H9 (cell line): ENCODE results near the gene SYCP2L. TPM values are rescaled to one million over a fixed set of nuclear protein-coding genes. Genes with fewer than 3 reads are reported as not detected.

Experiments used
- DNase-seq: peaks from one replicate; pipeline ENCODE4 v3.0.0-alpha.2; 2017
- H2AFZ ChIP-seq: one replicate; pipeline ENCODE4 v1.6.1; 2013; ENCODE audit warnings: mild to moderate bottlenecking, low read length, control low read depth, moderate library complexity
- H2AK5ac ChIP-seq: 2 replicates; pipeline ENCODE4 v1.6.1; 2013; ENCODE audit warnings: low read length, control low read depth, mixed read lengths; ENCODE audit not compliant: insufficient read length
- H2BK120ac ChIP-seq: one replicate; pipeline ENCODE4 v1.6.1; 2013; ENCODE audit warnings: low read depth, mild to moderate bottlenecking, low read length, control low read depth, inconsistent platforms; ENCODE audit not compliant: poor library complexity, severe bottlenecking
- H2BK12ac ChIP-seq: 2 replicates; pipeline ENCODE4 v1.6.1; 2013; ENCODE audit warnings: low read length, control low read depth, mixed read lengths, low read depth; ENCODE audit not compliant: insufficient read length
- H2BK15ac ChIP-seq: 2 replicates; pipeline ENCODE4 v1.6.1; 2013; ENCODE audit warnings: low read depth, low read length, control low read depth
- H2BK20ac ChIP-seq: one replicate; pipeline ENCODE4 v1.6.1; 2013; ENCODE audit warnings: low read depth, mild to moderate bottlenecking, low read length, control low read depth, inconsistent platforms; ENCODE audit not compliant: poor library complexity, severe bottlenecking
- H2BK5ac ChIP-seq: 2 replicates; pipeline ENCODE4 v1.6.1; 2013; ENCODE audit warnings: low read length, control low read depth, mixed read lengths; ENCODE audit not compliant: insufficient read length
- H3K14ac ChIP-seq: 2 replicates; pipeline ENCODE4 v1.6.1; 2013; ENCODE audit warnings: low read length, control low read depth; ENCODE audit not compliant: insufficient read depth
- H3K18ac ChIP-seq: 2 replicates; pipeline ENCODE4 v1.6.1; 2013; ENCODE audit warnings: low read depth, mild to moderate bottlenecking, mixed read lengths, low read length, control low read depth; ENCODE audit not compliant: insufficient read length
- H3K23ac ChIP-seq: 2 replicates; pipeline ENCODE4 v1.6.1; 2013; ENCODE audit warnings: low read length, control low read depth, mixed read lengths, low read depth; ENCODE audit not compliant: insufficient read length
- H3K23me2 ChIP-seq: 2 replicates; pipeline ENCODE4 v1.6.1; 2013; ENCODE audit warnings: low read depth, mild to moderate bottlenecking, mixed read lengths, low read length, control low read depth; ENCODE audit not compliant: insufficient read length, poor library complexity, severe bottlenecking
- H3K27ac ChIP-seq: 2 replicates; pipeline ENCODE4 v1.5.1; 2013; ENCODE audit warnings: low read length, control low read depth, mixed read lengths, low read depth; ENCODE audit not compliant: insufficient read length
- H3K27me3 ChIP-seq: 2 replicates; pipeline ENCODE4 v1.6.1; 2013; ENCODE audit warnings: low read length, control low read depth, inconsistent platforms; ENCODE audit not compliant: insufficient read depth
- H3K4ac ChIP-seq: 2 replicates; pipeline ENCODE4 v1.6.1; 2013; ENCODE audit warnings: low read depth, mild to moderate bottlenecking, control low read depth, inconsistent platforms, low read length, moderate library complexity
- H3K4me1 ChIP-seq: 2 replicates; pipeline ENCODE4 v1.6.1; 2013; ENCODE audit warnings: low read length, control low read depth, inconsistent platforms; ENCODE audit not compliant: insufficient read depth
- H3K4me2 ChIP-seq: 2 replicates; pipeline ENCODE4 v1.6.1; 2013; ENCODE audit warnings: low read length, control low read depth, mixed read lengths; ENCODE audit not compliant: insufficient read length, insufficient read depth
- H3K56ac ChIP-seq: 2 replicates; pipeline ENCODE4 v1.6.1; 2013; ENCODE audit warnings: low read depth, mild to moderate bottlenecking, mixed read lengths, low read length, control low read depth; ENCODE audit not compliant: insufficient read length
- H3K79me1 ChIP-seq: 2 replicates; pipeline ENCODE4 v1.6.1; 2013; ENCODE audit warnings: low read depth, mild to moderate bottlenecking, moderate library complexity, low read length, control low read depth, inconsistent platforms; ENCODE audit not compliant: insufficient read depth, poor library complexity, severe bottlenecking
- H3K79me2 ChIP-seq: 2 replicates; pipeline ENCODE4 v1.6.1; 2013; ENCODE audit warnings: low read length, control low read depth, inconsistent platforms; ENCODE audit not compliant: insufficient read depth
- H3K9ac ChIP-seq: 2 replicates; pipeline ENCODE4 v1.6.1; 2013; ENCODE audit warnings: low read length, control low read depth, mixed read lengths; ENCODE audit not compliant: insufficient read length; ENCODE audit errors: extremely low read depth
- H3K9me3 ChIP-seq: one replicate; pipeline ENCODE4 v1.6.1; 2013; ENCODE audit warnings: low read depth, low read length, inconsistent platforms; ENCODE audit not compliant: control insufficient read depth
- H3T11ph ChIP-seq: one replicate; pipeline ENCODE4 v1.6.1; 2013; ENCODE audit warnings: mild to moderate bottlenecking, low read length, control low read depth, inconsistent platforms
- H4K20me1 ChIP-seq: one replicate; pipeline ENCODE4 v1.6.1; 2013; ENCODE audit not compliant: control insufficient read depth, insufficient read length, insufficient read depth
- H4K5ac ChIP-seq: 2 replicates; pipeline ENCODE4 v1.6.1; 2013; ENCODE audit warnings: low read depth, mild to moderate bottlenecking, mixed read lengths, low read length, control low read depth; ENCODE audit not compliant: insufficient read length
- H4K8ac ChIP-seq: replicated peaks from 2 replicates; pipeline ENCODE4 v1.6.1; 2013; ENCODE audit warnings: low read length, control low read depth, mixed read lengths, low read depth; ENCODE audit not compliant: insufficient read length
- H4K91ac ChIP-seq: 2 replicates; pipeline ENCODE4 v1.6.1; 2013; ENCODE audit warnings: low read depth, mild to moderate bottlenecking, moderate library complexity, mixed read lengths, low read length, control low read depth; ENCODE audit not compliant: insufficient read length
- H3K27ac Mint-ChIP-seq, 3 experiments: 2 replicates in 2 of 3; 3 replicates in 1 of 3; pipeline ENCODE4 v1.8.0; 2020 to 2021; ENCODE audit warnings: mixed read lengths in 3 of 3, mild to moderate bottlenecking in 1 of 3, moderate library complexity in 1 of 3
- H3K27me3 Mint-ChIP-seq: 2 replicates; pipeline ENCODE4 v1.8.0; 2021; ENCODE audit warnings: low read depth, mild to moderate bottlenecking, moderate library complexity, mixed read lengths
- H3K36me3 Mint-ChIP-seq, 3 experiments: 2 replicates in 2 of 3; 3 replicates in 1 of 3; pipeline ENCODE4 v1.8.0; 2020 to 2021; ENCODE audit warnings: low read depth in 3 of 3, mixed read lengths in 3 of 3; ENCODE audit not compliant: insufficient read depth in 1 of 3
- H3K4me1 Mint-ChIP-seq, 2 experiments: 2 replicates each; pipeline ENCODE4 v1.8.0; 2020; ENCODE audit warnings: mixed read lengths in 2 of 2
- H3K4me3 Mint-ChIP-seq, 2 experiments: 2 replicates in 1 of 2; 3 replicates in 1 of 2; pipeline ENCODE4 v1.8.0; 2020 to 2021; ENCODE audit warnings: mild to moderate bottlenecking in 2 of 2, mixed read lengths in 2 of 2, moderate library complexity in 1 of 2
- H3K9me3 Mint-ChIP-seq, 2 experiments: 2 replicates in 1 of 2; 3 replicates in 1 of 2; pipeline ENCODE4 v1.8.0; 2020; ENCODE audit warnings: mild to moderate bottlenecking in 2 of 2, mixed read lengths in 2 of 2, moderate library complexity in 1 of 2
- WGBS: extraction: QIAGEN DNeasy Blood & Tissue Kit; methylation state at CpG from one replicate; pipeline ENCODE4 v1.1.7; 2013; ENCODE audit warnings: missing lambda C conversion rate, low lambda C conversion rate, mixed read lengths; ENCODE audit not compliant: insufficient read length; ENCODE audit errors: extremely low coverage; 5-methylcytosine and 5-hydroxymethylcytosine counted together
- total RNA-seq: library from RNA; stranded (reverse); gene quantifications from 2 replicates; pipeline ENCODE4 v1.2.1, GENCODE V29; 2021
- TF ChIP-seq, protein P1 (sequence below): fragments of 200-600 bp; sonication (generic); conservative IDR thresholded peaks from 3 replicates; pipeline ENCODE4 v1.8.0; 2021; ENCODE audit warnings: antibody characterized with exemption, mild to moderate bottlenecking

The SYCP2L gene
- total RNA-seq, 1 experiment from 2014 or later: 3.5 TPM

DNA sequence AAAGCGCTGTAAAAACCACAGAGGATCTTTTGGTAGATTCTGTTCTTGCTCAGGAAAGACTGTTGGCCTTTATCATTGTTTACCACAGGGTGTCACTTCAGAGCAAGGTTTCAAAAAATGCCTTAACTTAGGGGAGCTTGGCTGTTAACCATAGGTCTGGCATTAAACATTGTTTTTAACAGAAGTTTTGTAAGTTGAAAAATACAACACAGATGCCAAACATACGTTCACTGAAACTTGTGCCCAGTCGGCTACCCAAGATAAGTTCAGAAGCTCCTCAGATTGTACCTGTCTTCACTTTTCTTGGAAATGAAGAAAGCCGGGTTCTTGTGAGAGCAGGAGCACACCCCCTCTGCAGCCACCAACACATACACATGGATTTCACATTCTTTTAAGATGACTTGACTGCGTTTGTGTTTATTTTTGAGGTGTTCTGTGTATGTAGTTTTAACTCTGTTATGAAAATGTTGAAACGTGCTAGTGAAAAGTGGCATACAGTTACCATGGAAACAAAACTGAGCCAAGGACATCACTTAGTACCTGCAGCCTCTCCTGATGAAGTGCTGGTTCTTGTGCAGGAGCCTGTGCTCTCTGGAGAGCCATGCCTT is 64.9 kb downstream of the SYCP2L start:
- no peaks in the 10 kb centered on the region for H3K36me3 Mint-ChIP-seq
- no peak overlapping the region for H3K4me2 ChIP-seq
- H3K27me3 Mint-ChIP-seq: peaks cover 21% of the 10 kb centered on the region
- no peak overlapping the region for H4K8ac ChIP-seq
- H3K23me2 ChIP-seq: no peaks in the 10 kb centered on the region
- H2AFZ ChIP-seq: no peak overlapping the region
- H4K5ac ChIP-seq: no peak overlapping the region
- no peaks in the 10 kb centered on the region for H3K4me1 ChIP-seq
- no peak overlapping the region for H3K27ac ChIP-seq
- no peak overlapping the region for H3K9ac ChIP-seq
- no peak overlapping the region for H3K23ac ChIP-seq
- no CpG with 5 or more reads among the region's 6 CpGs for WGBS
- H2BK5ac ChIP-seq: no peak overlapping the region
- TF ChIP-seq, protein P1, sequence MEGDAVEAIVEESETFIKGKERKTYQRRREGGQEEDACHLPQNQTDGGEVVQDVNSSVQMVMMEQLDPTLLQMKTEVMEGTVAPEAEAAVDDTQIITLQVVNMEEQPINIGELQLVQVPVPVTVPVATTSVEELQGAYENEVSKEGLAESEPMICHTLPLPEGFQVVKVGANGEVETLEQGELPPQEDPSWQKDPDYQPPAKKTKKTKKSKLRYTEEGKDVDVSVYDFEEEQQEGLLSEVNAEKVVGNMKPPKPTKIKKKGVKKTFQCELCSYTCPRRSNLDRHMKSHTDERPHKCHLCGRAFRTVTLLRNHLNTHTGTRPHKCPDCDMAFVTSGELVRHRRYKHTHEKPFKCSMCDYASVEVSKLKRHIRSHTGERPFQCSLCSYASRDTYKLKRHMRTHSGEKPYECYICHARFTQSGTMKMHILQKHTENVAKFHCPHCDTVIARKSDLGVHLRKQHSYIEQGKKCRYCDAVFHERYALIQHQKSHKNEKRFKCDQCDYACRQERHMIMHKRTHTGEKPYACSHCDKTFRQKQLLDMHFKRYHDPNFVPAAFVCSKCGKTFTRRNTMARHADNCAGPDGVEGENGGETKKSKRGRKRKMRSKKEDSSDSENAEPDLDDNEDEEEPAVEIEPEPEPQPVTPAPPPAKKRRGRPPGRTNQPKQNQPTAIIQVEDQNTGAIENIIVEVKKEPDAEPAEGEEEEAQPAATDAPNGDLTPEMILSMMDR: peak; percentile 72
- no peaks in the 10 kb centered on the region for H3K27me3 ChIP-seq
- no peaks in the 10 kb centered on the region for H3K79me1 ChIP-seq
- no peak overlapping the region for H3K56ac ChIP-seq
- H2BK120ac ChIP-seq: no peak overlapping the region
- no peak overlapping the region for H3K27ac Mint-ChIP-seq
- H3K14ac ChIP-seq: no peak overlapping the region
- H2BK15ac ChIP-seq: no peak overlapping the region
- H3K4me3 Mint-ChIP-seq: no peak overlapping the region
- H4K20me1 ChIP-seq: no peaks in the 10 kb centered on the region
- H3K79me2 ChIP-seq: no peaks in the 10 kb centered on the region
- H3K4ac ChIP-seq: no peak overlapping the region
- H2BK20ac ChIP-seq: no peak overlapping the region
- no peaks in the 10 kb centered on the region for H3K9me3 Mint-ChIP-seq
- H3K4me1 Mint-ChIP-seq: no peaks in the 10 kb centered on the region; a peak in 1 of 4 replicates
- no peak overlapping the region for H3K18ac ChIP-seq
- H2BK12ac ChIP-seq: no peak overlapping the region
- no peaks in the 10 kb centered on the region for H3K9me3 ChIP-seq
- no peak for DNase-seq
- H4K91ac ChIP-seq: no peak overlapping the region
- no peak overlapping the region for H3T11ph ChIP-seq
- no peak overlapping the region for H2AK5ac ChIP-seq
